GM10847 (cell line): ENCODE results near the gene SFSWAP.

Source experiments
- POLR2A ChIP-seq: IDR thresholded peaks from 2 replicates; pipeline ENCODE4 v1.6.1; 2011; ENCODE audit not compliant: insufficient read length; ENCODE audit errors: extremely low read depth

The SFSWAP gene

DNA sequence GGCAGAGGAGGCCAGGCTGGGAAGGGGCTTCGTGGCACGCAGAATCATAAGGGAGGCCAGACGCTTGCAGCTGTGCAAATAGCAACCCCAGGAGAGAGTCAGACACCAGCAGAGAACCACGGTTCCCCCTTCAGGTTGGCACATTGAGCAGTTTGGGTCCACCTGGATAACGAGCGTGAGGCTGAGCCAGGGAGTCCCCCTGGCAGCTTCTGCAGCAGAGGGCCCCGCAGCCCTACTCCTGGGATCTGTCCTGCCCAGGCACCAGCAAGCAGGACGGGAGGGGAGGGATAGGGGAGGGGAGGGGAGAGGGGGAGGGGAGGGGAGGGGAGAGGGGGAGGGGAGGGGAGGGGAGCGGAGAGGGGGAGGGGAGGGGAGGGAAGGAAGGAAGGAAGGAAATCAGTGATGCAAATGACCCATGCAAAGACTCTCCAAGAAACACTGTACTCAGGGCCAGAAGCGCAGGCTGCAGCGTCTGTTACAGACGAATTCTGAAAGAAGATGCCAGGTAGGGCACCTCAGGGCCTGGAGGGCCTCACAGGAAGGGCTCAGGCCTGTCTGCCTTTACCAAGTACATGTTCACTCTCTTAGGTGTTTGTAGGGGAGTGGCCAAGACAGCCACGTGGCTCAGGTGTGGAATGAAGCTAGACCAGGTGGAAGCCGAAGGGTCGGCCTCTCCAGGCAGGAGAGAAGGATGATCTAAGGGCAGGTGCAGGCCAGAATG is 85.0 kb downstream of the SFSWAP start:
- TF ChIP-seq POLR2A, result no peak

DNA sequence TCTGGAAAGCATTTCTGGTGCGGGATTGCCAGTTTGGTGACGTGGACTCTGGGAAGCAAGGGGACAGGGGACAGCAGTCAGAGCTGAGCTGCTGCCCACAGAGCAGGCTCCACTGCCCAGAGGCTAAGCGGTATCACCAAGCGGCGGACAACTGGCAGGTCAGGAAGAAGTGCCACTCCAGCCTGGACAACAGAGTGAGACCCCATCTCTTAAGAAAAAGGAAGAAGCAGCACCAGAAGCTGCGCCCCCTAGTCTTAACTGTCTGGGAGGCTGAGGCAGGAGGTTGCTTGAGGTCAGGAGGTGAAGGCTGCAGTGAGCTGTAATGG is 85.5 kb downstream of the SFSWAP start:
- TF ChIP-seq POLR2A, result no peak

DNA sequence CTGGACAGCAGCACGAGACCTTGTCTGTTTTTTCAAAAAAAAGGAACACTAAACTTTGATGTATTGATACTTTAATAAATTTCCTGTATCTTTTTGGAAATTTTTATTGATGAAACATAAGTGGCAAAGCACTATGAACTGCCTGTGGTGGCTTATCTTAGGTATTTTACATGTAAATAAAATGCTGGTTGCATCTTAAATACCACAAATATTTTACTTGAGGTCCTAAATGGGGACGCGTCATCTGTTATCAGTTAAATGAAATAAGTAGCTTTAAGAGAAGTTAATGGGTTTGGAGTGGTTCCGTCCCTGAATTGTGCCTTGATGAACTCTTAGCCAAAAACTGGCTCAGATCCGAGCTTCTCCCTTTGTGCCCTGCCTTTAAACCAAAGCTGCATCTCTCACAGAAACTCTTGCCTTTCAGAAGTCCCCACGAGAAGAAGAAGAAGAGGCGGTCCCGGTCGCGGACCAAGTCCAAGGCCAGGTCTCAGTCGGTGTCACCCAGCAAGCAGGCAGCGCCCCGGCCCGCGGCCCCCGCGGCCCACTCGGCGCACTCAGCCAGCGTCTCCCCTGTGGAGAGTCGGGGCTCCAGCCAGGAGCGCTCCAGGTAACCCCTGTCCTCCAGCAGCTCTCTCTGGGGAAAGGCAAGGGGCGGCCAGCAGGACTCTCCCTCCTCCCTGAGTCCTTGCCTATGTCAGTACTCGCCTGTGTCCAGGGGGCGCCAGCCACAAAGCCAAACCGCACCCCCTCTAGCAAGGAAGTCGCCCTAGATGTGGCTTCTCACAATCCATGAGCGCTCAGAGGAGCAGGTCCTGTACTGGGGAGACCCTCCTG is 86.1 kb downstream of the SFSWAP start:
- TF ChIP-seq POLR2A, result no peak

DNA sequence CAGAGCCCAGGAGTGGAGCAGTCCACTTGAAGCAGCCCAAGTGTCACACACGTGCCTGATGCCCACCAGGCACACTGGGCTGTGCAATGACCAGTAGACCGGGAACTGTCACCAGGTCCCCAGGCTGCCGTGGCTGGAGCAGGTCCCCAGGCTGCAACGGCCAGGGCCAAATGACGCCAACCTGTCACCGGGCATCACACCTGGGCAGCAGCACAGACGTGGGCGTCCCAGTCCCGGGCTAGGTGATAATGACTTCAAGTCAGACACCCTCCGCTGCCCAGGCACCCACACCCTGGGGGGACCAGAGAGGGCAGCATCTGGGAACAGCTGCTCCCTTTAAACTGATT is 86.7 kb downstream of the SFSWAP start:
- no peak for TF ChIP-seq POLR2A

DNA sequence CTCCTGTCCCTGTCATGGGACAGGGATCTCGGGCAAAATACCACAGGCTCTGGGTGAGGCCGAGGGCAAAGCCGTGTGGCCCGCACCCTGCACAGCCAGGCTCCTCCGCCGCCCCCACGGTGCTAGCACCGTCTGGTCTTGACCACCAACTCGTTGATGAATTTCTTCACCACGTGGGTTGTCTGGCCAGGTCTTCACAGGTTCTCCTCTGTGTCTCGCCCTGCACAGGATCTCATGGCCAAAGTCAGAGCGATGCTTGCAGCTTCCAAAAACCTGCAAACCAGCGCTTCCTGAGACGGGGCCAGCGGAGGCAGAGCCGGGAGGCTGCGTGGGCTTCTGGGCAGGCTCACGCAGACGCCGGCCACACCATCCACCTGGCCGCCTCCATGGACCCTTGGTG is 88.3 kb downstream of the SFSWAP start:
- TF ChIP-seq POLR2A, result no peak

DNA sequence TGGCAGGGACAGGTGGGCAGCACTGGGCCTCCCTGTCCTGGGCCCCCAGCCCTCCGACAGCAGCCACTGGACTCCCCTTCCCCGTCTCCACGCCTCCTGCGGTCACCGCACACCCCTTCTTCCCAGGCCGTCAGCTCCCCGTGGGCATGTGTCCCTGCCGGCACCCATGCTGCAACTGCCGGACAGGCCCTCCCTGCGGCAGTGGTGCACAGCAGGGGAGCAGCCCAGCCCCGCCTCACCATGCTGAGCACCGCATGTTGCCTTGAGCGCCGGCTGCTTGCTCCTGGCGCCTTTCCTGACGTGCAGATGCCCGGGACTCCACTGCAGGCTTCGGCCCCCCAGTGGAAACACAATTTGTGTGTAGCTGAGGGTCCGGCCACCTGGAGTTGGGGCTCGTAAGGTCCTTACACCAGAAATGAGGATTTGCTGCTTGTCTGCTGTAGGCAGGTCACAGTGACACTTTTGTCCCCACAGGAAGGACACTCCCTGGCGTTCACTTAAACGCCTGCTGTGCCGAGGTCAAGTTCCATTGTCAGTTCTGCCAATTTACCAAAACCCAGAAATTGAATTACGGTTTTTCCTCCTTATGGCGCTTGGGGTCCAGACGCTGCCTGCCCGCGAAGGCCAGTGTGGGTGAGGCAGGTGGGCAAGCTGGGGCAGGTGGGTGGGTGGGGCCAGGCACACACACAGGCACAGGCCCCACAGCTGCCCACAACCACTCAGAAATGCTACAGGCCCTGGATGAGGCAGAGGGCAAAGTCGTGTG is 89.1 kb downstream of the SFSWAP start:
- TF ChIP-seq POLR2A, result no peak

DNA sequence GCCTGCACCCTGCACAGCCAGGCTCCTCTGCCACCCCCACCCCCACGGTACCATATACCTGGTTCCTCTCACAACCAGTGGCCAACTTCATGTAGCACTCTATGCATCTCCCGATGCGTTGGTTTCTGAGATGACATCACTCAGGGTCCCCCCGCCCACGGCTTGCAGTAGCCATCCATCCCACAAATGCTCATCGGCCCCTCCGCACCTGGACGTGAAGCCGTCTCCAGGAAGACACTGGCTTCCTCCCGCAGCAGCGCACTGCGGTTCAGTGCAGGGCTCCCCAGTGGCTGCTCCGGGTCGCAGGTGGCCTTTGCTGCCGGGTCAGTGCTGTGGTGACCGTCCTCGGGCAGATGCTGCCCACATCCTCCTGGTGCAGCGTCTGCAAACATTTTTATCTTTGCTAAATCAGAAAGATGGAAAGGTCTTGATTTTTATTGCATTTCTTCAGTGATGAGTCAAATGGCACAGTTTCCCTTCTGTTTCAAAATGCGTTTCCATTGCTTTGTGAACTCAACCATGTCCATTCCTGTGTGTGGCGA is 89.8 kb downstream of the SFSWAP start:
- TF ChIP-seq POLR2A, result no peak

DNA sequence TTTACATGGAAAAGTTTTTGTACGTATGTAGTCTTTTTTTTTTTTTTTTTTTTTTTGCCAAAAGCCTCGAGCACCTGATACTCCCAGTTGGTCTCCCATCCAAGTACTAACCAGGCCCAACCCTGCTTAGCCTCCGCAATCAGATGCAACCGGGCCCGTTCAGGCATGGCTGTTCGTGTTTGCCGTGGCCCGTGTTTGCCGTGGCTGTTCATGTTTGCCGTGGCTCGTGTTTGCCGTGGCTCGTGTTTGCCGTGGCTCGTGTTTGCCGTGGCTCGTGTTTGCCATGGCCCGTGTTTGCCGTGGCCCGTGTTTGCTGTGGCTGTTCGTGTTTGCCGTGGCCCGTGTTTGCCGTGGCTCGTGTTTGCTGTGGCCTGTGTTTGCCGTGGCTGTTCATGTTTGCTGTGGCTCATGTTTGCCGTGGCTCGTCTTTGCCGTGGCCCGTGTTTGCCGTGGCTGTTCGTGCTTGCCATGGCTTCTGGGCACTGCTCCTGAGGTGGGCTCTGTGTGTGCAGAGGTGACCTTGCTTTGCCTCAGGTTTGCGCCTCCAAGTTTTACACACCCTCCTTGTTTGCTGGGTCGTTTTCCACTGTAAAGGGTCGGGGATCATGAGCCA is 90.5 kb downstream of the SFSWAP start:
- TF ChIP-seq POLR2A, result no peak

DNA sequence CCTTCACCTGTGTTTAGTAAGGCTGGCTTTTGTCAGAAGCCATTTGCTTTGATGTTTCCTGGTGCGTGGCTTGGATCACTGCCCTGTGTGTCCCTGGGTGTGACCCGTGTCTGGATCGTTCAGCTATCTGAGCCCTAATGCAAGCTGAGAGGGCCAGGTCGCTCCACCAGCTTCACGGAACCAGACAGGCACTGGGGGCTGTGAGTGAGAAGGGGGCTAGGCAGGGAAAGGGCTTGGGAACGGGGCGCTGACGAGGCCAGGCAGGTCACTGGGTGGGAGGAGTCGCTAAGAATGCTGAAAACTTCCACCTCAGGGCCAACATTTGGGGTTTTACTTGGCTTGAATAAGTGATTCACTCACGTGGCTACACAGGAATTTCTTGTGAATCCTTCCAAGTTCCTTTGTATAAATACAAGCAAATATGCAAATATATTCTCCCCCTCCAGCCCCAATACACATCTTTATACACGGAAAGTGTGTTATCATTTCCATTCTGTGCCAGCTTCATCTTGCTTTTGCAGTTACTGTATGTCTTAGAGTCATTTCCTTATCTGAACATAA is 93.2 kb downstream of the SFSWAP start:
- TF ChIP-seq POLR2A, result no peak

DNA sequence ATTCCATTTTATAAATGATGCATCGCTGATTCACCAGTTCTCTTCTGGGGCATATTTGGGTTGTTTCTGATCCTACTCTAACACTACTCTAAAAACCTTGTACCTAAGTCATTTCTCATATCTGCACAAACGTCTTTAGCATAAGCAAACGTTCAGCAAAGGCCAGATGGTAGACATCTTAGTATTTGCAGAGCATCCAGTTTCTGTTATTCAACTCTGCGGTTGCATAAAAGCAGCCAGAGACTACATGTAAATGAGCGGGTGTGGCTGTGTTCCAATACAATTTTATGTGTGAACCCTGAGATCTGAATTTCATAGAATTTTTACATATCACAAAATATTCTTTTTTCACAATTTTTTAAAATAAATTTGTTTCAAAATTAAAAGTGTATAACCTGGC is 94.5 kb downstream of the SFSWAP start:
- no peak for TF ChIP-seq POLR2A

DNA sequence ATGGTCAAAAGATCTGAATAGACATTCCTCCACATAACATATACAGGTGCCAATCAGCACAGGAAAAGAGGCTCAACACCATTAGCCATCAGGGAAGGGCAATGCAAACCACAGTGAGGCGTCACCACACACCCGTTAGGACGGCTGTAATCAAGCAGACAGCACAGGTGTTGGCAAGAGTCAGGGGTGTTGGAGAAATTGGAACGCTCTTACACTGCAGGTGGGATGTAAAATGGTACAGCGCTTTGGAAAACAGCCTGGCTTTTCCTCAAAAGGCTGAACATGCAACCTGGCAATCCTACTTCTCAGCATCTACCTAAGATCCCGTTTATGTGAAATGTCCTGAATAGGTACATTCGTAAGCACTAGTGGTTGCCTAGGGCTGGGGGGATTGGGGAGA is 95.8 kb downstream of the SFSWAP start:
- no peak for TF ChIP-seq POLR2A

DNA sequence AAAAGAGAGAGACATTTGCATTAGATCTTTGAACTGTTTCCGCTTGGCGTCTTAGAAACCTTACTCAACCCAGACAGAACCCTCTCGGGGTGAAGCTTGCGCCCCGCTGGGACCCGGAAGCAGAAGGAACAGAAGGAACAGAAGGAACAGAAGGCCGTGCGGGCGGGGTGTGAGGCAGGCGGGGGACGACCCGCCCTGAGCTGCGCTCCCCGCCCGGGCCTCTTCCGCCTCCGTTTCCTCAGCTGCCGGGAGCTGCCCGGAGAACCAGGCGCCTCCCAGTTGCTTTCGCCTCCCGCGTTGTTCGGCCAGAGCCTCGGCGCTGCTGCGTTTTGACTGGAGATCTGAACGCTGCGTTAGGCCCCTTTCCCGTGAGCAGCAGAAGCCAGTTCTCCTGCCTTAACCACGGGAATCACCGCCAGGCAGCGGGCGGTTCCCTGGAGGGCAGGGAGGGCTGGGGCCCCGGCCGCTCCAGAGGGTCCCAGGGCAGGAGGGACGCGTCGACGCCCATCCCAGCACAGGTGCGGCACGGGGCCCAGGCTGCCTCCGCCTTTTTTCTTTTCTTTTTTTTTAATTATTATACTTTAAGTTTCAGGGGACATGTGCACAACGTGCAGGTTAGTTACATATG is 98.0 kb downstream of the SFSWAP start:
- TF ChIP-seq POLR2A, result no peak

DNA sequence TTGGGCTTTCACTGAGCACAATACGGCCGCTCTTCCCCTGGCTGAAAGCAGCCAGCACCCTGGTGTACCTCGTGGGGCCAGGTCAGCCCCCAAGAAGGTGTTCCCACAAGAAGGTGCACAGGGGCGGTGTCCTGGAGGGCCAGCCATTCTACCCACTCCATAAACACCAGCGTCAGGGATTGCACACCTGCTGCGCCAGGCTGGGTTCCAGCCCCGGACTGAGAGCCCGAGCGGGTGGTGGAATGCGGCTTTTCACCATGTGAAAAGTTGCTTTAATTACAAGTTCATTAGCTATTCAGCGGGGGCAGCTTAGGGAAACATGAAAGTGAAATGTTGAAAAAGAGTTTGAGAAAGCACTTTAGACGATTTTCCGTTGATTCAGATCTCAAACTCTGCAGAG is 99.8 kb downstream of the SFSWAP start:
- TF ChIP-seq POLR2A, result no peak

DNA sequence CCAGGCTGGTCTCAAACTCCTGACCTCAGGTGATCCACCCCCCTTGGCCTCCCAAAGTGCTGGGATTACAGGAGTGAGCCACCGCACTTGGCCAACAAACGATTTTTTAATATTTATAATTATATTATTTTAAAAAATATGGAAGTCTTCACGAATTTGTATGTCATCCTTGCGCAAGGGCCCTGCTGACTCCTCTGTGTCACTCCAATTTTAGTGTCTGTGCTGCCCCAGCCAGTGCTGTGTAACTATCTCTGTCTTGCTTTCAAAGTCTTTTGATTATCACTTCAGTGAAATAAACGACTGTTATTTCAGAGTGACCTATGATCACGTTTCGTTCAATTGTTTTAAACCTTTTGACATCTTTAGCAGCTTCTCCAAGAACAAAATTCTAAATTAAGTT is 104.2 kb downstream of the SFSWAP start:
- no peak for TF ChIP-seq POLR2A

DNA sequence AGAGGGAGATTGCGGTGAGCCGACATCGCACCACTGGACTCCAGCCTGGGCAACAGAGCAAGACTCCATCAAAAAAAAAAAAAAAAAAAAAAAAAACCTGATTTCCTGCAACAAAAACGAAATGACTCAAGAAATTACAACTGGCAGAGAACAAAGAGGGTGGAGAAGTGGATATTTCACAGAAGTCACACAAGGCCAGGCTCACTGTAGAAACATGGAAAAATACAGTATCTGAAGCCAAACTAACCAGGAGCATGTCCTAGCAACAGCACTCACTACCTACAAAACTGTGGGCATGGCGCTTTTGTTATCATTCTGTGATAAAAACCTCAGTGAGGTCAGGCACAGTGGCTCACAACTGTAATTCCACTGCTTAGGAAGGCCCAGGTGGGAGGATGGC is 105.6 kb downstream of the SFSWAP start:
- no peak for TF ChIP-seq POLR2A
